GM12873 (cell line): Measurements from ENCODE around the gene FANCC.

ENCODE experiments used
- CTCF ChIP-seq: IDR thresholded peaks from 2 replicates; pipeline ENCODE4 v1.5.1; 2012; ENCODE audit warnings: low read depth, mild to moderate bottlenecking, moderate library complexity, low read length, control low read depth; ENCODE audit not compliant: insufficient read depth; ENCODE audit errors: missing control alignments

The FANCC gene

GRCh38 chr9:95101326-95101725, 216.2 kb downstream of the FANCC start:
- no peak for TF ChIP-seq CTCF

GRCh38 chr9:95100071-95100627, 217.4 kb downstream of the FANCC start:
- no peak for TF ChIP-seq CTCF

DNA sequence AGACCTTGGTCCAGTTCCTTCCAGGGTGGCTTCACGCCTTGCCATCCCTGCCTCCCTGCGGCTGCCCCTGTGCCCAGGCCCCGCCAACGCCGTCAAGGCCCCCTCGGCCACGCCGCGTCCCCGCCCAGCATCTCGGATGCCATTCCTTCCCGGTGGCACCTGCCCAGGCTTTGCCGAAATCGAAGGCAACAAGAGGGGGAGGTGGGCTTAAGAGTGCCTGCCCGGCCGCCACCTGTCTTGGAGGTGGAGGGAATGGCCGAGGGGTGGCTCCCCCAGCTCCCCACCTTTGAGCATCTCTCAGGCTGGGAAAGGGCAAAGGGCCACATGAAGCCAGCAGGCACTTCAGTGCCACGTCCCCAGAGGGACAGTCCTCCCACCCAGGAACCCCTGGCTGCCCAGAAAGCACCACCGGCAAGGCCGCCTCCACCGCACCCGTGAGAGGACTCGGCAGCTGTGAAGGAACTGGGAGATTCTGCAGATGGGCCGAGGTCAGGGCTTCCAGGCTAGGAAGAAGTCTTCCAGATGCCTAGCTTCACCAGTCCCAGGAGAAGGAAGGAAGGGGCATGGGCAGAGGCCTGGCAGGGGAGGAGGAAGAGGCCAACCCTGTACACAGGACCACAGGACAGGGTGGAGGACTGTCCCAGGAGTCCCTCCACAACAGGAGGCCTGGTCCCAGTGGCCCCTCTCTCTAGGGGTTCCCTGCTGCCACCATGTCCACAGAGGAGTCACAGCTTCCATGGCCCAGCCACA, 218.0 kb downstream of the FANCC start:
- TF ChIP-seq CTCF, result no peak

GRCh38 chr9:95098391-95098921, 219.1 kb downstream of the FANCC start:
- TF ChIP-seq CTCF, result no peak

- TF ChIP-seq CTCF, result no peak
Observed at GRCh38 chr9:95097279-95097678, 220.2 kb downstream of the FANCC start.

GRCh38 chr9:95096807-95097206, 220.7 kb downstream of the FANCC start:
- TF ChIP-seq CTCF, result peak; percentile 23

DNA sequence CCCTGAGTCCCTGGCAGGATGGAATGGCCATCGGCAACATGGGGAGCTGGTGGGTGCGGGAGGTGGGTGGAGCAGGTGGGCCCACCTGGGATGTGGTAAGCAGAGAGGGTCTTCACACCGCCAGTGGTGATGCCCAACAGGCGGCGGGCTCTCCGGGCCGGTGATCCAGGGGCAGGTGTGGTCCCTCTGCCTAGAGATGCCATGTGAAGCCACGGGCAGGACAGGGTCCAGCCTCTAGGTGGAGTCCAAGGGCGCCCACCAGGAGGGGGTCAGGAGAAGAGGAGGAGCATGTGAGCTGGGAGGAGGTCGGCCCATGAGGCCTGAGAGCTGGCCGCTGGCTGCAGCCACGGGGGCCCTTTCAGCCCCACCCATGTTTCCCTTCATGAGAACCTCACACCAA, 221.1 kb downstream of the FANCC start:
- TF ChIP-seq CTCF, result peak; percentile 7
